Mammary epithelial cell (primary cell): ENCODE measurements around the gene POTEH.
"Not testable (repeated sequence)": the region's sequence is repeated elsewhere in the genome, so short reads cannot be mapped to it uniquely, and the experiment has no call there.

Experiments used
- CTCF ChIP-seq, 2 donors: IDR thresholded peaks in 1 of 2; conservative IDR thresholded peaks in 1 of 2; 2 replicates each; pipeline ENCODE4 v1.5.1; 2011 to 2012; ENCODE audit warnings: inconsistent platforms in 2 of 2, low read length in 2 of 2, mild to moderate bottlenecking in 2 of 2, control low read depth in 1 of 2, low read depth in 1 of 2; ENCODE audit not compliant: insufficient read depth in 1 of 2; ENCODE audit errors: extremely low read depth in 1 of 2
- EZH2 ChIP-seq: IDR thresholded peaks from 2 replicates; pipeline ENCODE4 v1.6.1; 2012; ENCODE audit warnings: low read length, inconsistent platforms, borderline replicate concordance

GRCh38 chr22:15760388-15761150 is 70.7 kb downstream of the POTEH start:
- TF ChIP-seq CTCF (conservative IDR thresholded peaks at IDR 0.05 in 1 of 2, IDR thresholded peaks at IDR 0.05 in 1 of 2; ENCODE audit: extremely low read depth in 1 of 2, insufficient read depth in 1 of 2, low read depth in 1 of 2, low read length in 2 of 2); EZH2: not testable (repeated sequence)
